Activated T-cell treated with anti-CD3 and anti-CD28 coated beads, Interleukin-2, amount 50 U/mL, for 72 hours (primary cell): Measurements from ENCODE around the gene HIVEP3. TPM values are rescaled to one million over a fixed set of nuclear protein-coding genes. Genes with fewer than 3 reads are reported as not detected.
"Not testable (repeated sequence)": the region's sequence is repeated elsewhere in the genome, so short reads cannot be mapped to it uniquely, and the experiment has no call there.

Source experiments
- ATAC-seq, 2 donors: fragments of 150-1000 bp; cut with Tn5 transposase; replicated peaks in 1 of 2; 2 replicates each; pipeline ENCODE4 v1.10.0; 2021; ENCODE audit warnings: moderate library complexity in 2 of 2, mild to moderate bottlenecking in 1 of 2
- DNase-seq, 2 donors: peaks; one replicate each; pipeline ENCODE4 v3.0.0; 2021 to 2022; ENCODE audit warnings: mixed read lengths in 1 of 2
- H3K27ac Mint-ChIP-seq: one replicate; pipeline ENCODE4 v1.8.0; 2022; ENCODE audit warnings: mild to moderate bottlenecking, moderate library complexity, mixed read lengths
- H3K27me3 Mint-ChIP-seq: one replicate; pipeline ENCODE4 v1.8.0; 2022; ENCODE audit warnings: low read depth, mixed read lengths
- H3K36me3 Mint-ChIP-seq, 2 donors: one replicate each; pipeline ENCODE4 v1.8.0; 2022; ENCODE audit warnings: mixed read lengths in 2 of 2, mild to moderate bottlenecking in 1 of 2; ENCODE audit not compliant: insufficient read depth in 2 of 2
- H3K4me1 Mint-ChIP-seq: one replicate; pipeline ENCODE4 v1.8.0; 2022; ENCODE audit warnings: low read depth, mixed read lengths
- H3K4me3 Mint-ChIP-seq, 2 donors: one replicate each; pipeline ENCODE4 v1.8.0; 2022; ENCODE audit warnings: mild to moderate bottlenecking in 2 of 2, mixed read lengths in 2 of 2, moderate library complexity in 2 of 2
- H3K9me3 Mint-ChIP-seq, 2 donors: one replicate each; pipeline ENCODE4 v1.8.0; 2022; ENCODE audit warnings: mixed read lengths in 2 of 2
- total RNA-seq, 2 donors: library from RNA; stranded (reverse); gene quantifications; one replicate each; pipeline ENCODE4 v1.2.3, GENCODE V29; 2022

The HIVEP3 gene
- total RNA-seq, 2 donors from 2014 or later: 22.8 to 29.2 TPM

- DNase-seq (no peak), ATAC-seq (no peak)
- H3K9me3 Mint-ChIP-seq: no peaks in the 10 kb centered on the region
- no peaks in the 10 kb centered on the region for H3K27me3 Mint-ChIP-seq
- H3K4me1 Mint-ChIP-seq: peaks cover 32% of the 10 kb centered on the region
- peaks cover 7 to 46% of the 10 kb centered on the region in 2 donors for H3K36me3 Mint-ChIP-seq
- no peak overlapping the region for H3K4me3 Mint-ChIP-seq
- H3K27ac Mint-ChIP-seq: no peak overlapping the region
These were observed 351.8 kb downstream of the HIVEP3 start for GRCh38 chr1:41566969-41567368.

- Mint-ChIP-seq H3K9me3 (no peaks in the 10 kb centered on the region), H3K27me3 (no peaks in the 10 kb centered on the region), H3K27ac (no peak overlapping the region), H3K36me3 (peaks cover 5 to 44% of the 10 kb centered on the region in 2 donors), H3K4me3 (no peak overlapping the region), H3K4me1 (peaks cover 27% of the 10 kb centered on the region)
- DNase-seq (no peak), ATAC-seq (no peak)
These were observed 352.3 kb downstream of the HIVEP3 start for GRCh38 chr1:41566274-41566885.

- Mint-ChIP-seq H3K36me3 (peaks cover 5 to 44% of the 10 kb centered on the region in 2 donors), H3K4me1 (peaks cover 14% of the 10 kb centered on the region)
- ATAC-seq: no peak
These were observed 353.8 kb downstream of the HIVEP3 start for GRCh38 chr1:41564741-41565475.

GRCh38 chr1:41562328-41562727 lies 356.4 kb downstream of the HIVEP3 start:
- no peaks in the 10 kb centered on the region for H3K27me3 Mint-ChIP-seq
- no peak overlapping the region for H3K4me3 Mint-ChIP-seq
- H3K9me3 Mint-ChIP-seq: peaks cover 0 to 2% of the 10 kb centered on the region in 2 donors
- H3K27ac Mint-ChIP-seq: no peak overlapping the region
- H3K4me1 Mint-ChIP-seq: peaks cover 14% of the 10 kb centered on the region
- no peak for ATAC-seq
- peaks cover 7 to 46% of the 10 kb centered on the region in 2 donors for H3K36me3 Mint-ChIP-seq
- no peak for DNase-seq

More at GRCh38 chr1:41564741-41565475, 353.8 kb downstream of the HIVEP3 start:
- no peak for DNase-seq
- Mint-ChIP-seq H3K4me3 (no peak overlapping the region), H3K27ac (no peak overlapping the region), H3K9me3 (no peaks in the 10 kb centered on the region), H3K27me3 (no peaks in the 10 kb centered on the region)

GRCh38 chr1:41560931-41561330 lies 357.8 kb downstream of the HIVEP3 start:
- peaks cover 0 to 2% of the 10 kb centered on the region in 2 donors for H3K9me3 Mint-ChIP-seq
- H3K4me3 Mint-ChIP-seq: no peak overlapping the region
- H3K4me1 Mint-ChIP-seq: peaks cover 6% of the 10 kb centered on the region
- ATAC-seq: no peak
- no peaks in the 10 kb centered on the region for H3K27me3 Mint-ChIP-seq
- H3K27ac Mint-ChIP-seq: no peak overlapping the region
- peaks cover 8 to 51% of the 10 kb centered on the region in 2 donors for H3K36me3 Mint-ChIP-seq
- no peak for DNase-seq

GRCh38 chr1:41560496-41560895 lies 358.2 kb downstream of the HIVEP3 start:
- H3K4me3 Mint-ChIP-seq: no peak overlapping the region

GRCh38 chr1:41559331-41559730 lies 359.4 kb downstream of the HIVEP3 start:
- H3K9me3 Mint-ChIP-seq: peaks cover 2 to 3% of the 10 kb centered on the region in 2 donors

More at GRCh38 chr1:41560496-41560895, 358.2 kb downstream of the HIVEP3 start:
- Mint-ChIP-seq H3K4me1 (peaks cover 6% of the 10 kb centered on the region), H3K9me3 (peaks cover 2 to 3% of the 10 kb centered on the region in 2 donors), H3K27ac (no peak overlapping the region), H3K27me3 (no peaks in the 10 kb centered on the region), H3K36me3 (peaks cover 11 to 55% of the 10 kb centered on the region in 2 donors)
- ATAC-seq (no peak), DNase-seq (no peak)

GRCh38 chr1:41558761-41559171 lies 360.0 kb downstream of the HIVEP3 start:
- Mint-ChIP-seq H3K4me3 (no peak overlapping the region), H3K4me1 (no peaks in the 10 kb centered on the region), H3K36me3 (peaks cover 18 to 59% of the 10 kb centered on the region in 2 donors), H3K27ac (peak overlapping the region; percentile 90), H3K27me3 (no peaks in the 10 kb centered on the region), H3K9me3 (peaks cover 3 to 7% of the 10 kb centered on the region in 2 donors)
- DNase-seq: no peak
- no peak for ATAC-seq

More at GRCh38 chr1:41559331-41559730, 359.4 kb downstream of the HIVEP3 start:
- H3K4me3 Mint-ChIP-seq: no peak overlapping the region
- H3K4me1 Mint-ChIP-seq: peaks cover 6% of the 10 kb centered on the region
- peaks cover 14 to 59% of the 10 kb centered on the region in 2 donors for H3K36me3 Mint-ChIP-seq
- DNase-seq (no peak), ATAC-seq (no peak)
- no peaks in the 10 kb centered on the region for H3K27me3 Mint-ChIP-seq
- H3K27ac Mint-ChIP-seq: peak overlapping the region; percentile 90

- peaks cover 21 to 61% of the 10 kb centered on the region in 2 donors for H3K36me3 Mint-ChIP-seq
- H3K9me3 Mint-ChIP-seq: peaks cover 3 to 11% of the 10 kb centered on the region in 2 donors
- H3K4me3 Mint-ChIP-seq: no peak overlapping the region
- H3K27me3 Mint-ChIP-seq: no peaks in the 10 kb centered on the region
- H3K4me1 Mint-ChIP-seq: no peaks in the 10 kb centered on the region
- no peak overlapping the region for H3K27ac Mint-ChIP-seq
- no peak for ATAC-seq
- DNase-seq: no peak
These were observed 360.8 kb downstream of the HIVEP3 start for GRCh38 chr1:41557751-41558455.

GRCh38 chr1:41554746-41555145 lies 364.0 kb downstream of the HIVEP3 start:
- not testable (repeated sequence) for DNase-seq, H3K27me3 Mint-ChIP-seq, H3K4me1 Mint-ChIP-seq, H3K4me3 Mint-ChIP-seq, ATAC-seq, H3K27ac Mint-ChIP-seq
- H3K9me3 Mint-ChIP-seq: peaks cover 7 to 16% of the 10 kb centered on the region in 2 donors
- H3K36me3 Mint-ChIP-seq: peaks cover 25 to 61% of the 10 kb centered on the region in 2 donors

- ATAC-seq (peak; percentile 19 to 23), DNase-seq (no peak)
- Mint-ChIP-seq H3K9me3 (peaks cover 5 to 8% of the 10 kb centered on the region in 2 donors), H3K4me3 (no peak overlapping the region), H3K27me3 (no peaks in the 10 kb centered on the region), H3K36me3 (peaks cover 13 to 35% of the 10 kb centered on the region in 2 donors), H3K4me1 (no peaks in the 10 kb centered on the region), H3K27ac (no peak overlapping the region)
These were observed 370.8 kb downstream of the HIVEP3 start for GRCh38 chr1:41547781-41548560.

GRCh38 chr1:41547336-41547735 lies 371.4 kb downstream of the HIVEP3 start:
- peaks cover 2 to 8% of the 10 kb centered on the region in 2 donors for H3K9me3 Mint-ChIP-seq
- ATAC-seq: peak in 1 of 2 donors; percentile 23
- H3K4me1 Mint-ChIP-seq: no peaks in the 10 kb centered on the region
- peaks cover 9 to 32% of the 10 kb centered on the region in 2 donors for H3K36me3 Mint-ChIP-seq
- H3K27me3 Mint-ChIP-seq: no peaks in the 10 kb centered on the region
- DNase-seq: no peak
- H3K27ac Mint-ChIP-seq: no peak overlapping the region
- no peak overlapping the region for H3K4me3 Mint-ChIP-seq
